MG63 (cell line): ENCODE measurements around the gene TBATA. TPM values are rescaled to one million over a fixed set of nuclear protein-coding genes. Genes with fewer than 3 reads are reported as not detected.

Experiments used
- DNase-seq: peaks from one replicate; pipeline ENCODE4 v3.0.0-alpha.2; 2020
- H3K27me3 ChIP-seq: fragments of 250-450 bp; sonication (Bioruptor Pico); 2 replicates; pipeline ENCODE4 v1.5.1; 2020; ENCODE audit warnings: mild to moderate bottlenecking, moderate library complexity
- H3K36me3 ChIP-seq: fragments of 250-450 bp; sonication (Bioruptor Pico); 2 replicates; pipeline ENCODE4 v1.5.1; 2020; ENCODE audit warnings: mild to moderate bottlenecking, moderate library complexity
- H3K4me3 ChIP-seq: fragments of 250-450 bp; sonication (Bioruptor Pico); 2 replicates; pipeline ENCODE4 v1.5.1; 2020; ENCODE audit warnings: mild to moderate bottlenecking, moderate library complexity
- H3K9me3 ChIP-seq: fragments of 250-450 bp; sonication (Bioruptor Pico); 2 replicates; pipeline ENCODE4 v1.5.1; 2020; ENCODE audit warnings: mild to moderate bottlenecking, moderate library complexity
- total RNA-seq: library from RNA; depleted of rRNA; stranded (reverse); fragments of >200 nt; shearing (Covaris generic); gene quantifications from 2 replicates; pipeline ENCODE4 v1.2.3, GENCODE V29; 2014; ENCODE audit warnings: low replicate concordance

Gene TBATA
- total RNA-seq, 1 experiment from 2014 or later, result not detected

DNA sequence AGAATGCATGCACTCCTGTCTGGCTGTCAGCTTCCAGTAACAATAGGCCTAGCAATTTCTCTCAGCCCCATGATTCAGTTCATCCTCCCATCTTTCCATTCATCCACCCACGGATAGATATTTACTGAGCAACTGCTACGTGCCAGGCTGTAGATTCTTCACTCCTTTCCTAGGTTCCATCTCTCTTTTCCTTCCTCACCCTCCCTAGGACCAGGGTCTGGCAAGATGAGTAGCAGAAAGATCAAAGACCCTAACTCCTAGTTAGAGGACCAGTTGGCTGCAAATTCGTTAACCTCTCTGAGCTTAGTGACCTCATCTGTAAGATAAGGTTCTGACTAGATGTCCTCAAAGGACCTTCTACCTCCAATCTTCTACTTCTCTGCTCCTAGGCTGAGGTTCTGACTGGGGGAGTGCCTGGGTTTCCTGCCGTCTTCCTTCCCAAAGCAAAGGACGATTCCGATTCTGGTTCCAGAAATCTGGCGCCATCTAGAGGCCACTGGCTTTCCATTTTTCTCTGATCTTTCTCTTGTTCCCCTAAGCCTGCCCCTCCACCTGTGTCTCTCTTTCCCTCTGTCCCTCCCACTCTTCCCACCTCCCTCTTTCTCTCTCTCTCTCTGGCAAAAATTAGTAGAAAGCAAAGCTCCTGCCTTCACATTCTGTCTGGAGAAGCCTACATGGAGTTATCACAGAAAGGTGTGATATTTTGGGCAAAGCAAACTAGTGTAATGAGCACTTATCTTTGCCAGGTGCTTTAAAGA lies 26.2 kb downstream of the TBATA start:
- Histone ChIP-seq H3K4me3 (no peak overlapping the region), H3K9me3 (no peaks in the 10 kb centered on the region), H3K36me3 (no peaks in the 10 kb centered on the region), H3K27me3 (no peaks in the 10 kb centered on the region)
- peak; percentile 51 for DNase-seq

DNA sequence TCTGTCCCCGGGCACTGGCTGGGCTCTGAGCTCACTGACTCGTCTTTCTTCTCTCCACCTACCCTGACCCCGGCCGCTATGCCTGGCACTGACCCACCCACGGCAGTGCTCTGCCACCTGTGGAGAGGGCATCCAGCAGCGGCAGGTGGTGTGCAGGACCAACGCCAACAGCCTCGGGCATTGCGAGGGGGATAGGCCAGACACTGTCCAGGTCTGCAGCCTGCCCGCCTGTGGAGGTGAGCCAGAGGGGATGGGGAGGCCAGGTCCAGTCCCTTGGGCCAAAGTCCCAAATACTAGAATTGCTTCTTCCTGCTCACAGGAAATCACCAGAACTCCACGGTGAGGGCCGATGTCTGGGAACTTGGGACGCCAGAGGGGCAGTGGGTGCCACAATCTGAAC lies 27.3 kb downstream of the TBATA start:
- DNase-seq, result no peak
- Histone ChIP-seq H3K9me3 (no peaks in the 10 kb centered on the region), H3K27me3 (no peaks in the 10 kb centered on the region), H3K36me3 (no peaks in the 10 kb centered on the region), H3K4me3 (no peak overlapping the region)

DNA sequence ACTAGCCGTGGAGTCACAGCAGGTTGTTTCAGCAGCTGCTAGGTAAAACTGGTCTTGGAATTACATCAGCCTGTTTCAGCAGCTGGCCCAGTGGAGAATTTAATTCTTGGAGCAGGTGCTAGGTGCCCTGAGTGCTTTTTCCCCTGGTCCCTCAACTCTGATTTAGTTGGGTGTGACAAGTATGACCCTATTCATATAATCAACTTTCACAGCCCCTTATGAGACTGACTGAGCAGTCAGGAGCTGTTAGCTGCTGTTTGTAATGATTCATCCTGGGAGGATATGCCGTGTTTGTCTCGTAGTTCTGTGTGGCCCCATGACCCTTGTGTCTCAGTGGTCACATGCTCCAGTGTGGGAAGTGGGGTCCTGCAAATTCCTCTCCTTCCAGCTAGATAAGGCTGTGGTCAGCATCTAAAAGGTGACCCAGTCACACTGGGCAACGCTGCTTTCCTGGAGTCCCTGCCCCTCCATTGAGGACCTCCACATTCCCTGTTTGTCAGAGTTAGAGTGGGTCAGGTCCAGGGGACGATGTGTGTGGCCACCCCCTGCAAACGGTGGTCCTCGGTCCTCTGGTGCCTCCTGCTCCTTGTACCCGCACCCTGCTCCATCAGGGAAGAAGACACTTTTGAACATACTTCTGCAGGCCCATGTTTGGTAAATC lies 28.3 kb downstream of the TBATA start:
- Histone ChIP-seq H3K27me3 (no peaks in the 10 kb centered on the region), H3K4me3 (no peak overlapping the region), H3K9me3 (no peaks in the 10 kb centered on the region), H3K36me3 (no peaks in the 10 kb centered on the region)
- no peak for DNase-seq

DNA sequence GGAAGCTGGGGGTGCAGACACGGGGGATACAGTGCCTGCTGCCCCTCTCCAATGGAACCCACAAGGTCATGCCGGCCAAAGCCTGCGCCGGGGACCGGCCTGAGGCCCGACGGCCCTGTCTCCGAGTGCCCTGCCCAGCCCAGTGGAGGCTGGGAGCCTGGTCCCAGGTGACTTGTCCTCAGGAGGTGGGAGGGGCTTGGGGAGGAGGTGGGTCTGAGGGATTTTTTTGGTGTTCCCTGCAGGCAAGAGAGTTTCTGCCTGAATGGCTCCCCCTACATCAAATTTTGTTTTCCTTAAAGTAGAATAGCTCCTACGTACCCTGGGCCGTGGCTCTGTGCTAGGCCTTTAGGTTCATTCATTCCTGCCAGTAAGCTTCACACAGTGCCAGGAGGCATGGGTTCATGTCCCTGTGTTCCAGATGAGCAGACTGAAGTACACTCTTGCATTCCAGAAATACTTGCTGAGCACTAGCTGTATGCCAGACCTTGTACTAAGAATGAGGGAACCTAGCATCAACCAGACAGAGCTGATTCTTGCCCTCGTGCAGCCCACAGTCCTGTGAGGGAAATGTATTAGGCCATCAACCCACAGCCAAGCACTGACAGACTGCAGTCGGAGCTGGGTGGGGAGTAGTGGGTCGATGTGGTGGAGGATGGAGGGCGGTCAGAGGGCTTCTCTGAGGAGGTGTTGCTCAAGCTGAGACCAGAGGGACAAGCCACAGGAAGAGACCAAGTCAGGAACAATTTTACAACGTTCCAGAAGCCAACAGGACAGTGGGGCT lies 31.1 kb downstream of the TBATA start:
- Histone ChIP-seq H3K27me3 (no peaks in the 10 kb centered on the region), H3K4me3 (no peak overlapping the region), H3K36me3 (no peaks in the 10 kb centered on the region), H3K9me3 (no peaks in the 10 kb centered on the region)
- no peak for DNase-seq

DNA sequence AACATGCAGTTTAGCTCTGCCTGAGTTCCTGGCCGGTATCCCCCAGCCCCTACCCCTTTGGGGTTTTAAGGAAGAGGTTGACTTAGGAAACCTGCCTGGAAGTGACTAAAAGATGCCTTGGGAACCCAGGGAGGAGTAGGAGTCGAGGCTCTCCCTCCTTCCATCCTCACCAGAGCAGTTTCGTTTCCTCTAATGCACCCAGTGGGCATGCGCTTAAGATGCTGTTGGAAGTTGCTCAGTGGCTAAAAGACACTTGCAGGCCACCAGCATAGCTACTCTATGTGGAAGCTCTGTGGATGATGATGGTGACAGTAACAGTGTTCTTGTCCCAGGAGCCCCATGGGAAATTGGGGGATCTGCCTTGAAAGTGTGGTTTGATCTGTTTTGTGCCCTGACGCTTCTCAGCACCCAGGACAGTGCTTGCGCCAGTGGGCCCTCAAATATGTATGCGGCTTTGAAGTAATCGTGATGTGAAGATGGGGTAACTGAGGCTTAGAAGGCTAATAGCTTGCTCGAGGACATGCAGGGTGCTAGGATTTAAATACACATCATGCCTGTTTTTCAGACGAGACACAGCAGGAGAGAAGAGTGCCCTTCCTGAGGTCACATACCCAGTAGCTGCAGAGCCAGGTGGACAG lies 32.0 kb downstream of the TBATA start:
- Histone ChIP-seq H3K4me3 (no peak overlapping the region), H3K9me3 (no peaks in the 10 kb centered on the region), H3K36me3 (no peaks in the 10 kb centered on the region), H3K27me3 (no peaks in the 10 kb centered on the region)
- no peak for DNase-seq

DNA sequence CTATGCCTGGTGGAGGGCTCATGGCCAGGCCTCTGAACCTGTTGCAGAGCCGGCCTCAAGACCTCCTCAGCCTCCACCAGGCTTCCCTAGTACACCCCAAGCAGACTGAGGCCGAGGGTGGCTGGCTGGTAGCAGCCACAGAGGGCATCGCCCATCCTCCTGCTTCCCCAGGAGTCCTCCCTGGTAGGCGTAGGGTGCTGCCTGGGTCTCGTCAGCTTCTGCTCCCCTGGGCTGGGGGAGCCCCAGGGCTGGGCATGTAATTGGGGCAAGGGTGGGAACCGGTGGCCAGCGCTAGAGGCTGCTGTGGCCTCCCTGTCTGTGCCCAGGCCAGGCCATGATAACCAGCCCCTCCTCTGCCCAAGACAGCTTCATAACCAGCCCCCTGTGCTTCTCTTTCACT lies 32.6 kb downstream of the TBATA start:
- Histone ChIP-seq H3K4me3 (no peak overlapping the region), H3K27me3 (no peaks in the 10 kb centered on the region), H3K36me3 (no peaks in the 10 kb centered on the region), H3K9me3 (no peaks in the 10 kb centered on the region)
- DNase-seq, result no peak

DNA sequence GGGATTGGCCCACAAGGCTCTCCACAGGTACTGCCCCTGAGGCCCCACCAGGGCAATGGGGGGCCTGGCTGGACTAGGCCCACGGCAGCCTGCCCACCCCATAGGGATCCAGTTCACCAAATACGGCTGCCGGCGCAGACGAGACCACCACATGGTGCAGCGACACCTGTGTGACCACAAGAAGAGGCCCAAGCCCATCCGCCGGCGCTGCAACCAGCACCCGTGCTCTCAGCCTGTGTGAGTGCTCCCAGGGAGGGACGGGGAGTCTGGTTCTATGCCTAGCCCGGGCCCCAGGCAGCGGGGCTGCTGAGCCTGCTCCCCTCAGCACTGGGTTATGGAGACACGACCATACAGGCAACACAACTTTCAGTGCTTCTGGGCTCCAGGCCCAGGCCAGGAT lies 33.2 kb downstream of the TBATA start:
- no peak for DNase-seq
- Histone ChIP-seq H3K36me3 (no peaks in the 10 kb centered on the region), H3K9me3 (no peaks in the 10 kb centered on the region), H3K27me3 (no peaks in the 10 kb centered on the region), H3K4me3 (no peak overlapping the region)

DNA sequence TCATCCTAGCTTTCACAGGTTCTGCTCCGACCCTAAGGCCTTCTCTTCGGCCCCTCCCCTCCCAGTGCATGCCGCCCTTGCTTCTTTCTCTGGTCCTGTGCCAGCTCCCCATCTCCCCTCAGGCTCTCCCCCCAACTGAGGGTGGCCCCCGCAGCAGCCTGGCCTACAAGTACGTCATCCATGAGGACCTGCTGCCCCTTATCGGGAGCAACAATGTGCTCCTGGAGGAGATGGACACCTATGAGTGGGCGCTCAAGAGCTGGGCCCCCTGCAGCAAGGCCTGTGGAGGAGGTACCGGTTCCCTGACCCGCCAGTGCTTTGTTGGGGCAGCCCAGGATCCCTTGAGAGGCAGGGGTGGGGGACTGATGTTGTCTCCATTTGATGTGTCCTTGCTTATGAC lies 33.8 kb downstream of the TBATA start:
- Histone ChIP-seq H3K36me3 (no peaks in the 10 kb centered on the region), H3K4me3 (no peak overlapping the region), H3K27me3 (no peaks in the 10 kb centered on the region), H3K9me3 (no peaks in the 10 kb centered on the region)
- no peak for DNase-seq

DNA sequence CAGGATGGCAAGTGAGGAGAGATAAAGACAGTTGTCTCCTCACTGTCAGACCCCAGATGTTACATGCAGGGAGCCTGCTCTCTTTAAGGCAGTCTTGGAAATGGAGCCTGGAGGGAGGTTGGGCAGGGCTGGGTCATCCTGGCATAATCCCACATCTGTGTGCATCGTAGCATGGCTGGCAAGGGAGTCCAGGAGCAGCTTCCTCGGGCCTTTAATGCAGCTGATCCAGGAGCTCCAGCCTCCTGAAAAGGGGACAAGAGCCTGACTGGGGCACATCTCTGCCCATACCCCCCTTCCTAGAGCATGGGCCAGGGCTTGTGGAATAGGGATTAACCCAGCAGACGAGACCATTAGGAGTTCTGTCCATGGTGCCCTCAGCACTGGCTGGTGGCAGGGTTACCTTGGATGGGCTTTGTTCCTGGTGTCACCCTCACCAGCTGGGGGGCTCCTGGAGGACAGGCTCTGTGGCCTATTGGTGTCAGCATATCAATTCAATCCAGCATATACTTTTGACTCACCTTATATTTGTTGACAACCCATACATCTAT lies 34.9 kb downstream of the TBATA start:
- no peaks in the 10 kb centered on the region for H3K9me3 ChIP-seq
- H3K4me3 ChIP-seq, result no peak overlapping the region
- no peaks in the 10 kb centered on the region; the same call in 1 of the 2 replicates for H3K36me3 ChIP-seq
- peak; percentile 56 for DNase-seq
- H3K27me3 ChIP-seq, result no peaks in the 10 kb centered on the region

DNA sequence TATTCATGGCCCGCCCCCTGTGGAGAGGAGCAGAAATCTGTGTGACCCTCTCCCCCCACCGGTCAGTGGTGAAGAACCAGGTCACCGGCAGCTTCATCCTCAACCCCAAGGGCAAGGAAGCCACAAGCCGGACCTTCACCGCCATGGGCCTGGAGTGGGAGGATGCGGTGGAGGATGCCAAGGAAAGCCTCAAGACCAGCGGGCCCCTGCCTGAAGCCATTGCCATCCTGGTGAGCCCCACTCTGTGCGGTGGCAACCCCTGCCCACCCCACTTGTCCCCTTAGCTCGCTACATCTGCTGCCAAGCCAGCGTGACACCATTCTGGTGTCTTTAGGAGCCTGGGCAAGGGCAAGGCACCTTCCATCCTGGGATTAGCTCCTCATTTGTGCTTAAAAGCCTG lies 35.4 kb downstream of the TBATA start:
- Histone ChIP-seq H3K36me3 (no peaks in the 10 kb centered on the region; the same call in 1 of the 2 replicates), H3K9me3 (no peaks in the 10 kb centered on the region), H3K4me3 (no peak overlapping the region), H3K27me3 (no peaks in the 10 kb centered on the region)
- no peak for DNase-seq

DNA sequence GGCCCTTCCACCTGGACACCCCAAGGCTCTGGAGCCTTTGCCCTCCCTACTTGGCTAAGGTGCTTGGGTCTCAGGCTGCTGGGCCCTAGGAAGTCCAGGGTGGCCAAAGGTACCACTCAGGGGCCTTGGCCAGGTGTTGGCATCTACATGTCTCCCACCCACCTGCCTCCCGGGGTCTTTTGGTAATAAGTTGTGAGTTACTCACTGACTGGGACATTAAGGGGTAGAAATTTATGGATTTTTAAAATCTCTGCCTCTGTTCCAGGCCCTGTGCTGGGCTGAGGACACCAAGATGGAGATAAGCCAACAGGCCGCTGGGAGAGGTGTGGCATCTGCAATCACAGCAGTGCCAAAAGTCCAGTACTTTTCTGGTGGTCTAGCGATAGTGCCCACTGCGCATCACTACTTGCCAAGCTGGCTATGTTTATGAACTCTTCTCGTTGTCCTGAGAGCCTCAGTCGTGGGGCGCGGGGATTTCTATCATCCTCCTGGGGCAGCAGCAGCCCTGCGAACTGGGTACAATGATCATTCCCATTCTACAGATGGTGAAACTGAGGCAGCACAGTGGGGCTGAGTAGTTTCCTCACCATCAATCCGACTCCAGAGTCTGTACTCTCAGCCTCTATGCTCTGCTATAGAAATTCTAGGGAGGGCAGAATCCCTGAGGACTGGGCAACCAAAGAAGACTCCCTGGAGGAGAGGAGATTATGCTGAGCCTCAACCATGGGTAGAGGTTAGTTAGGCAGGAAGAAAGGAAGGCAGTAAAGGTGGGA lies 36.2 kb downstream of the TBATA start:
- DNase-seq, result no peak
- H3K36me3 ChIP-seq, result no peaks in the 10 kb centered on the region; the same call in 1 of the 2 replicates
- no peak overlapping the region for H3K4me3 ChIP-seq
- no peaks in the 10 kb centered on the region for H3K27me3 ChIP-seq
- no peaks in the 10 kb centered on the region for H3K9me3 ChIP-seq

DNA sequence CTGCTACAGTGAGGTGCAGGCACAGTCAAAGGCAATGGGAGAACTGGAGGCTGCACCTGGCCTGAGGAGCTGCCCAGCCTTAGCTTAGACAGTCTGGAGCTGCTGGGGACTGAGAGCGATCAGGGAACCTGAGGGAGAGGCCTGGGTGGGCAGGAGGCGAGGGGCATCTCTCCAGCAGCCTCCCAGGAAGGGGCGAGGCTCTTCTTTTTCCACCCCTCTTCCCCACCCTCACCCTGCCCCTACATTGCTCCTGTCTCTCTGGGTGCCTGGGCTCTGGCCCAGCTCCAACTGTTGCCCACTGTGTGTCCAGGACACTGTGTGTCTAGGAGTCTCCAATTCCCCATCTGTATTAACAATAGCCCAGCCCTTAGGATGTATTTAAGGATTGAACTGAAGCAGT lies 36.9 kb downstream of the TBATA start:
- no peaks in the 10 kb centered on the region for H3K27me3 ChIP-seq
- H3K36me3 ChIP-seq, result no peaks in the 10 kb centered on the region; the same call in 1 of the 2 replicates
- H3K4me3 ChIP-seq, result no peak overlapping the region
- DNase-seq, result no peak
- H3K9me3 ChIP-seq, result no peaks in the 10 kb centered on the region

DNA sequence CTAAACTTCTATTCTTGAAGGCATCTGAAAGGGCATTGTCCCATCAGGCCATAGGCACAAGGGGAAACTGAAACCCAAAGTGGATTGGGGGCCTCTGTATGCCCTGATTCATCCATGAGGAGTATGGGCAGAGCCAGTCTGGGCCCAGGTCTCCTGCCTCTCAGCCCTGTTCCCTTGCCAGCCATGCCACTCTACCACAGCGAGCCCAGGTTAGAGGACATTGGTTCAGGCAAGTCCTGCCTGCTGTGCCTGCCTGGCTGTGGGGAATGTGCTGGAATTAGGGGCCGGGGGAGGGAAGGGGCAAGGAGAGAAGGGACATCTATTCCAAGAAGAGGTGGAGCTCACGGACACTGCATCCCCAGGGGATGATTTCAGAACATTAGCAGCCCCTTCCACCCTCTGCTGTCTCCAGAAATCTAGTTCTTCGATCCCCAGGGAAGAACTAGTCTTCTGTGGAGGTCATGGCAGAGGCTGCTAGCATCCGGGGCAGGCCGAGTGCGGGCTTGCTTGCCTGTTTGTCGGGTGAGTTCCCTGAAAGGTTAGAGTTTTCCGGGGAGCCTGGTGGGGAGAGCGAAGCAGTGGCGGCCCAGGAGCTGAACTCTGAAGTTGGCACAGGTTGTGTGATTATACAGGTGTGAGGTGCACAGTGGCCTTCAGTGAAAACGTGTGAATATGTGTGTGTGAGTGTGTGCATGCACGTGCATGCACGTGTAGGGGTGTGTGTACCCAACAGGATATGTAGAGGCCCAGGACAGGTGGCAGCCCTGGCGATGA lies 37.8 kb downstream of the TBATA start:
- no peaks in the 10 kb centered on the region for H3K27me3 ChIP-seq
- H3K36me3 ChIP-seq, result no peaks in the 10 kb centered on the region; the same call in 1 of the 2 replicates
- H3K9me3 ChIP-seq, result no peaks in the 10 kb centered on the region
- H3K4me3 ChIP-seq, result no peak overlapping the region
- no peak for DNase-seq

DNA sequence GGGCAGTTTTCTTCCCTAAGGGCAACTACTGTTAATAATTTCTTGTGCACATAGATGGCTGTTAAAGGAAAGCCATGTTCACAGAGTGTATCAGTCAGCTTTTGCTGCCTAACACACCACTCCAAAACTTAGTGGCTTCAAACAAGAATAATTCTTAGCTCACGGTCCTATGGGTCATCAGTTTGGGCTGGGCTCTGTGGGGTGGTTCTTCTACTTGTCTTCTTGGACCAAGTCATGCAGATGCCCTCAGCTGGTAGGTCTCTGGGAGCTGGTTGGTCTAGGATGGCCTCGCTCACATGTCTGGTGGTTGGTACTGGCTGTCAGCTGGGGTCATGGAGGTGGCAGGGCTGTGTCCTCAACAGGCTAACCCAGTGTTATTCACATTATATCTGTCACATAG lies 39.6 kb downstream of the TBATA start:
- no peak overlapping the region for H3K4me3 ChIP-seq
- H3K36me3 ChIP-seq, result no peaks in the 10 kb centered on the region; the same call in 1 of the 2 replicates
- no peaks in the 10 kb centered on the region for H3K27me3 ChIP-seq
- no peaks in the 10 kb centered on the region for H3K9me3 ChIP-seq
- DNase-seq, result no peak

DNA sequence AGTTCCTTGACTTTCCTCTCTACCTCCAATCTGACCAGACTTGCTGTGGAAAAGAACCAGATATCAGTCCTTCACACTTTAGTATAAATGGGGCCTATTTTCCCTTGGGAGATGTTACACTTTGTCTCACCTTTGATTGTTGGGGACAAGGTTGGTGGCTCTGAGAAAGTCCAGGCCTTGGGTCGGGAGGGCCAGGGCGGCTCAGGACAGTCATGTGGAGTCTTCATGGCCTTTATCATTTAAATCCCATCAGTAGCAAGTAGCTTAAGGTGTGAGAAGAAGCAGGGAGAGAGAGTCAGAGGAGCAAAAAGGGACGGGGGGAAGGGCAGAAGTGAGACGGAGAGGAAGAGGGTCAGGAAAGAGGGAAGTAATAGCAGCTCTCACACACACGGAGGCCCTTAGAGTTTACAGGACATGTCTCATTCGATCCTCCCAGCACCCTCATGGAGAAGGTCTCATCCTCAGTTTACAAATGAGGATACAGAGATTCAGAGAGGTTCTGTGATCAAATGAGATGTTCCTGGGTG lies 40.5 kb downstream of the TBATA start:
- H3K36me3 ChIP-seq, result no peaks in the 10 kb centered on the region; the same call in 1 of the 2 replicates

More for the DNA sequence above, 40.5 kb downstream of the TBATA start:
- Histone ChIP-seq H3K9me3 (no peaks in the 10 kb centered on the region), H3K27me3 (no peaks in the 10 kb centered on the region), H3K4me3 (no peak overlapping the region)
- DNase-seq, result no peak
